ENCODE results near the gene CDYL.
"Not testable (repeated sequence)": the region's sequence is repeated elsewhere in the genome, so short reads cannot be mapped to it uniquely, and the experiment has no call there.

CDYL gene

DNA sequence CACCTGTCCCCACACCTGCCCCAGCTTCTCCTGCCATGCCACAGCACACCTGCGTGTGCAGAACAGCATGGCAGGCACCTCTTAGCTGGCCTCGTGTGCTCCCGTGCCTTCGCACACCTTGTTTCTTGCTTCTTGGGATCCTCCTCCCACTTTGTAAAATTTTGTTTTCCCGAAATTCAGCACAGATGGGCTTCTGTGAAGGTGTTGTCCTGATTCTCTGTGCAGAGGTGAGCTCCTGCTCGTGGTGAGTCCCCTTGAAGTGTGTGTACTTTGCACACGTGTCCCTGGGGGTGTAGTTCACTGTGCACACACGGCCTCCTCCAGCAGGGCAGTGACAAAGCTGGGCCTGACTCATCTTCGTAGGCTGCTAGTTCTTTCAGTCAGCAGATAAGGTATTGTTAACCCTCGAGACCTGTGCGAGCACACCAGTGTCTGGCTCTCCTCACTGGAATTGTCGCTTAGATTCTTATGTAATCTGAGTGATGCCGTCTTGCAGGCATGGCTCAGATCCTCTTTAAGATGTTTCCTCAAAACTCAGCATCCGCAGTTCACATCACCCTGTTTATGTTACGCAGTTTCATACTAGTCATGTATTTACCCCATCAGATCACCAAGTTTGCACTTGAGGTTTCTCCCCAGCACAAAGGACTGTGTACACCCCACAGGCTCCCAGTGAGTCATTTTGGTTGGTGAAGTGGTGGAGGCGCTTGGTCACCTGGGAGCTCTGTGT is 77.7 kb downstream of the CDYL start:
- Histone ChIP-seq H3K27me3 (ENCODE audit: control insufficient read depth, insufficient read depth, low read length) (no peaks in the 10 kb centered on the region), H3K9ac (ENCODE audit: low read length) (no peak overlapping the region), H3K4me3 (ENCODE audit: low read length) (no peak overlapping the region), H3K4me1 (ENCODE audit: control insufficient read depth, insufficient read depth, low read length) (peaks cover 36% of the 10 kb centered on the region), H3K9me3 (ENCODE audit: control insufficient read depth, low read length) (no peaks in the 10 kb centered on the region), H3K36me3 (ENCODE audit: control insufficient read depth, insufficient read depth, low read length) (no peaks in the 10 kb centered on the region)

DNA sequence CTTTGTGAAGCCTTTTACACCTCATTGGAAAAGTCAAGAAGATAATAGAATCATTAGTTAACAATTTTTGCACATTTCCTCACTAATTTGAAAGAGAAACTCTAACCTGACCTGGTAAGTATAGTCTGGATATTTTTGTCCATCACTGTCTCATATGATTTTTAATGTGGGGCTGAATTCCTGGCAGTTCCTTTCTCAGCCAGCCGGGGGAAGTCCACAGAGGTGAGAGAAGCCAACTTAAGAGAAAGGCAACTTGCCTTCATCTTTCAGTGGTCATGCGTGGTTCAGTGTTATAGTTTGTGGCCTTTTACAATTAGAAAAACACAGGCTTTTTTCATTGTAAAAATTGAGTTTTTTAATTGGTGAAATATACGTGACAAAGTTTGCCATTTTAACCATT is 80.6 kb downstream of the CDYL start:
- Histone ChIP-seq H3K4me3 (ENCODE audit: low read length) (no peak overlapping the region), H3K27me3 (ENCODE audit: control insufficient read depth, insufficient read depth, low read length) (no peaks in the 10 kb centered on the region), H3K36me3 (ENCODE audit: control insufficient read depth, insufficient read depth, low read length) (no peaks in the 10 kb centered on the region), H3K9ac (ENCODE audit: low read length) (no peak overlapping the region), H3K9me3 (ENCODE audit: control insufficient read depth, low read length) (no peaks in the 10 kb centered on the region), H3K4me1 (ENCODE audit: control insufficient read depth, insufficient read depth, low read length) (peaks cover 34% of the 10 kb centered on the region)

DNA sequence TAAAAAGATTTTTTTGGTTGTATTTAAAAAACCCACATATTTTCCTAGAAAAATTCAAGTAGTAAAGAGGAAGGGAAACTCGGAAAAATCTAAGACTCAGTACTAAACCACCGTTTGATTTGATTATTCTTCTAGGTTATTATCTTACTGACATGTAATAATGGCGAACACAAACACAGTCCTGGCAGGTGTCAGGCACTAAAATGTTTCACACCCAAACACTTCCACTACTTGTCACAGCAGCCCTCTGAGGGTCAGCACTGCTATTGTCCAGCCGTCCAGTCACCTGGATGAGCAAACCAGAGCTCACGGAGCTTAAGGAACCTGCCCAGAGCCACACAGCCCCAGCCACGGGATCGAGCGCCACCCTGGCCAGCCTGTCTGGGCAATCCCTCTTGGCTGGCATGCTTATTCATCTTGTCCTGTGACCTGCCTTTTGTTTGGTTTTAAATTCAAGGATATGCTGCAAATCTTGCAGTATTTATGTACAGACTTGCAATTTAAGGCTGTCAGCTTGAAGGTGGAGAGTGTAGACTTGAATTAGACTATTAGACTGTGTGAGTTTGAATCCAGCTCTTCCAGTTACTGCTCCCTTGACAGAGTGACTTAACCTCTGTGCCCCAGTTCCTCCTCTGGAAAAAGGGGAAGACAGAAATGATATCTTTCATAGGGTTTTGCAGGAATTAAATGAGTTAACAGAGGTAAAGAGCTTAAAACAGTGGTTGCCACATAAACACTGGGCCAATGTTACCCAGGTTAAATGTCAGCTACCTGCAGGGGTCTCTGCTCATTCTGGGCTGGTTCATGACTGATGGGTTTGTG is 82.2 kb downstream of the CDYL start:
- no peak overlapping the region for H3K4me3 ChIP-seq (ENCODE audit: low read length)
- H3K9me3 ChIP-seq (ENCODE audit: control insufficient read depth, low read length): no peaks in the 10 kb centered on the region
- peaks cover 27% of the 10 kb centered on the region for H3K4me1 ChIP-seq (ENCODE audit: control insufficient read depth, insufficient read depth, low read length)
- H3K9ac ChIP-seq (ENCODE audit: low read length): no peak overlapping the region
- no peaks in the 10 kb centered on the region for H3K27me3 ChIP-seq (ENCODE audit: control insufficient read depth, insufficient read depth, low read length)
- H3K36me3 ChIP-seq (ENCODE audit: control insufficient read depth, insufficient read depth, low read length): no peaks in the 10 kb centered on the region

DNA sequence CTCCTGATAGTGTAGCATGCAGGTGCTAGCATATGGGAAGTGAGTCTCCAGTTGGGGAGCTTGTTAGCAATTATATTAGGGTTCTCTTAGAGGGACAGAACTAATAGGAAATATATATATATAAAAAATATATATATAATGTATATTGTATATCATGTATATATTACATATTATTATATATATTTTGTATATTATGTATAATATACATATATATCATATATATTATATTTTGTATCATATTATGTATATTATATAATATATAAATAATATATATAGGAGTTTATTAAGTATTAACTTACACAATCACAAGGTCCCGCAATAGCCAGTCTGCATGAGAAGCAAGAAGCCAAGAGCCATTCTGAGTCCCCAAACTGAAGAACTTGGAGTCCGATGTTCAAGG is 84.2 kb downstream of the CDYL start:
- no peaks in the 10 kb centered on the region for H3K27me3 ChIP-seq (ENCODE audit: control insufficient read depth, insufficient read depth, low read length)
- no peaks in the 10 kb centered on the region for H3K36me3 ChIP-seq (ENCODE audit: control insufficient read depth, insufficient read depth, low read length)
- H3K9me3 ChIP-seq (ENCODE audit: control insufficient read depth, low read length): no peaks in the 10 kb centered on the region
- H3K9ac ChIP-seq (ENCODE audit: low read length): no peak overlapping the region
- H3K4me1 ChIP-seq (ENCODE audit: control insufficient read depth, insufficient read depth, low read length): peaks cover 14% of the 10 kb centered on the region
- no peak overlapping the region for H3K4me3 ChIP-seq (ENCODE audit: low read length)

DNA sequence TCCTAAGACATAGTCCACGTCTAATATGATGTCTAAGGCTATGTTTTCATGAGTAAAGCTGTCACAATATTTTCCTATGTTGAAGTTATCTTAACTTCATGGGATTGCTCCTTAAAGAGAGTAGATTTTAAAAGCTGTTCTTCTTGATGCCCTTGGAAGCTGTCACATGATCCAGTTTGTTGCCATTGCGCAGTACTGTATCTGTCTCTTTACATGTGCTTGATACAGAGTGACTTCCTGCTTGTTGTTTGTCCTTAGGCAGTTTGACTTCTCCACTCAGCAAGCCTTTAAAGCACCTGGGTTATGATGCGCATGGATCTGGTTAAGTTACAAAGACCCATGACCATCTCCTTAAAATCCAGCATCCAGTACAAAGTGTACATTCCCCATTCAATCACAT is 85.4 kb downstream of the CDYL start:
- H3K9ac ChIP-seq (ENCODE audit: low read length): no peak overlapping the region
- no peak overlapping the region for H3K4me3 ChIP-seq (ENCODE audit: low read length)
- no peaks in the 10 kb centered on the region for H3K27me3 ChIP-seq (ENCODE audit: control insufficient read depth, insufficient read depth, low read length)
- no peaks in the 10 kb centered on the region for H3K36me3 ChIP-seq (ENCODE audit: control insufficient read depth, insufficient read depth, low read length)
- peaks cover 14% of the 10 kb centered on the region for H3K4me1 ChIP-seq (ENCODE audit: control insufficient read depth, insufficient read depth, low read length)
- no peaks in the 10 kb centered on the region for H3K9me3 ChIP-seq (ENCODE audit: control insufficient read depth, low read length)

DNA sequence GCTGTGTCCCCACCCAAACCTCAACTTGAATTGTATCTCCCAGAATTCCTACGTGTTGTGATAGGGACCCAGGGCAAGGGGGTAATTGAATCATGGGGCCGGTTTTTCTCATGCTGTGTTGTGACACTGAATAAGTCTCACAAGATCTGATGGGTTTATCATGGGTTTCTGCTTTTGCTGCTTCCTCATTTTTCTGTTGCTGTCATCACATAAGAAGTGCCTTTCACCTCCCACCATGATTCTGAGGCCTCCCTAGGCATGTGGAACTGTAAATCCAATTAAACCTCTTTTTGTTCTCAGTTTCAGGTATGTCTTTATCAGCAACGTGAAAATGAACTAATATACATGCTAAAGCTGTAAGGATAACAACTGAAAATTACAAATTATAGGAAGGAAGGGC is 88.3 kb downstream of the CDYL start:
- Histone ChIP-seq H3K9ac (ENCODE audit: low read length) (no peak overlapping the region), H3K4me1 (ENCODE audit: control insufficient read depth, insufficient read depth, low read length) (no peaks in the 10 kb centered on the region), H3K36me3 (ENCODE audit: control insufficient read depth, insufficient read depth, low read length) (no peaks in the 10 kb centered on the region), H3K27me3 (ENCODE audit: control insufficient read depth, insufficient read depth, low read length) (no peaks in the 10 kb centered on the region), H3K4me3 (ENCODE audit: low read length) (no peak overlapping the region), H3K9me3 (ENCODE audit: control insufficient read depth, low read length) (no peaks in the 10 kb centered on the region)

DNA sequence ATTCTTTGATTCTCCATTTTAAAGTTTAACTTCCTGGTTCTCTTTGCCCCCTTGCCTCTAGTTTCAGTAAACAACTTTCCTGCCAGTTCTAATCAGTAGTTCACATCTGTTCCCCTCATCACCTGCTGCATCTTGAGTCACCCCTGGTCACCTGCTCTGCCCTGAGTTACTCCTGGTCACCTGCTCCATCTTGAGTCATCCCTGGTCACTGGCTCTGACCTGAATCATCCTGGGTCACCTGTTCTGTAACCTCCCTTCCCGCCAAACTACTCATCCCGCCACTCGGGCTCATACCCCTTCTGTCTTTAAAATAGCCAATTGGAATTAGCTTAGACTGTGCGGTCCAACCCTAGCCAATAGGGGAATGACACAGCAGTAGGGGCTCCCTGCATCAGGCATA is 88.8 kb downstream of the CDYL start:
- H3K9me3 ChIP-seq (ENCODE audit: control insufficient read depth, low read length); H3K4me1 ChIP-seq (ENCODE audit: control insufficient read depth, insufficient read depth, low read length); H3K36me3 ChIP-seq (ENCODE audit: control insufficient read depth, insufficient read depth, low read length); H3K9ac ChIP-seq (ENCODE audit: low read length); H3K27me3 ChIP-seq (ENCODE audit: control insufficient read depth, insufficient read depth, low read length); H3K4me3 ChIP-seq (ENCODE audit: low read length): not testable (repeated sequence)

DNA sequence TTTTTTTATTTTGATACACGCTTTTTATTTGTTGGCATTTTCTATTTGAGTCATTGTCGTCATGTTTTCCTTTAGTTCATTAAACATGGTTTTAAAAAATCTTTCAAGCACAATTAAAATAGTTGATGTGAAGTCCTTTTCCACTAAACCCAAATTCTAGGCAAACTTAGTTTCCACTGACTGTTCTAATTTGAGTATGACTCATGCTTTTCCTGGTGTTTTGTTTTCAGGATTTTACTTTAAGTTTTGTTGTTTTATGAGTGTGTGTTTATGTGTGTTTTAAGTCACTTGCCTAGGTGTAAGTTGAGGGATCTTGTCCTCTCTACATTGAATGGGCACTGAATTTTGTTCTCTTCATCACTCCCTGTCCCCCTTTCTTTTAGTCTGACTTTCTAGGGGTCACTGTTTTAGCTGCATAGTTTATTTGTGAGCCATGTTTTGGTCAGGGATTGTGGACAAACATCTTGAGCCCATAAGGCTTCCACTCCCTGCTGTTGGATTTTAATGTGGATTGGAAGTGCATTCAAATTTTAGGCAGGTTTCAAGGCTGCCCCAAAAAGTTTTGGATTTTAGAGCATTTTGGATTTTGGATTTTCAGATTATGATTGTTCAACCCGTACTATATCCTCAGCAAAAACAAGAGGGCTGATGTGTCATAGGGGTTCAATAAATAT is 94.8 kb downstream of the CDYL start:
- Histone ChIP-seq H3K36me3 (ENCODE audit: control insufficient read depth, insufficient read depth, low read length) (no peaks in the 10 kb centered on the region), H3K9ac (ENCODE audit: low read length) (no peak overlapping the region), H3K27me3 (ENCODE audit: control insufficient read depth, insufficient read depth, low read length) (no peaks in the 10 kb centered on the region), H3K9me3 (ENCODE audit: control insufficient read depth, low read length) (no peaks in the 10 kb centered on the region), H3K4me3 (ENCODE audit: low read length) (no peak overlapping the region), H3K4me1 (ENCODE audit: control insufficient read depth, insufficient read depth, low read length) (no peaks in the 10 kb centered on the region)

DNA sequence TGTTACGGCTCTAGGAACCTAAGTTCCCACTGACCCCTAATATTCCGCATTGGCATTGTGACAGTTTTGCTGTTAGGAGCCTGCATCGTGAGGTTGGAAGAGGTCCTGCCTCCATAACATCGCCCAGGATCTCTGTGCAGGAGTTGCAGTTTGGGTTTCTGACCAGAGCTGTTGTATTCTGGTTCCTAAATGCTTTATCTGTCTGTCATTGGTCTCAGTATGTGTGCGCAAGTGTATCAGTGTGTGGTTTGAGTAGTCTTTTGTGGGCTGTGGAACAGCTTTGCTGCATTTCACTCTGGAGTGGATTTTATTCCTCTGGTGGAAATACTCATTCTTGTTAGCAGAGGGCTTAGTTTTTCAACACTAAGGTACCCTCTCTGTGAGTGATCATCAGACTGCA is 95.6 kb downstream of the CDYL start:
- no peaks in the 10 kb centered on the region for H3K27me3 ChIP-seq (ENCODE audit: control insufficient read depth, insufficient read depth, low read length)
- no peak overlapping the region for H3K9ac ChIP-seq (ENCODE audit: low read length)
- no peaks in the 10 kb centered on the region for H3K36me3 ChIP-seq (ENCODE audit: control insufficient read depth, insufficient read depth, low read length)
- H3K4me1 ChIP-seq (ENCODE audit: control insufficient read depth, insufficient read depth, low read length): no peaks in the 10 kb centered on the region
- H3K9me3 ChIP-seq (ENCODE audit: control insufficient read depth, low read length): no peaks in the 10 kb centered on the region
- no peak overlapping the region for H3K4me3 ChIP-seq (ENCODE audit: low read length)

DNA sequence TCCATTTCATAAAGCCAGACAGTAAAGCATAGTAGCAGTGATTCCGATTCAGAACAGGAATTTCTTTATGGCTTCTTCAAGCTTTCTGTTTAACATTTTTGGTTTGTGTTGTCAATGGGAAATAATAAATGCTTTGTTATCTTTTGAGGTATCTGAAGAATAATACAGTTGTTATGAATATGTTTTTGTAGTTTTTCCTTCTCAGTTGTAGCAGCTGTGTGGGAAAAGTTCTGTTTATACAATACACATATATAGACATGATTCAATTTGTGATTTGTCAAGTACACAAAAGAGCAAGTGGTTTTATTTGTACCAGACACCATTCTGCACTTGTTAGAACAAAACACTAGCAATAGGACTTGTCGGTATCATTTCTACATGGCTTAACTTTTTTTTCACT is 96.6 kb downstream of the CDYL start:
- H3K4me1 ChIP-seq (ENCODE audit: control insufficient read depth, insufficient read depth, low read length): no peaks in the 10 kb centered on the region
- no peak overlapping the region for H3K4me3 ChIP-seq (ENCODE audit: low read length)
- H3K9ac ChIP-seq (ENCODE audit: low read length): no peak overlapping the region
- no peaks in the 10 kb centered on the region for H3K9me3 ChIP-seq (ENCODE audit: control insufficient read depth, low read length)
- H3K27me3 ChIP-seq (ENCODE audit: control insufficient read depth, insufficient read depth, low read length): no peaks in the 10 kb centered on the region
- no peaks in the 10 kb centered on the region for H3K36me3 ChIP-seq (ENCODE audit: control insufficient read depth, insufficient read depth, low read length)

DNA sequence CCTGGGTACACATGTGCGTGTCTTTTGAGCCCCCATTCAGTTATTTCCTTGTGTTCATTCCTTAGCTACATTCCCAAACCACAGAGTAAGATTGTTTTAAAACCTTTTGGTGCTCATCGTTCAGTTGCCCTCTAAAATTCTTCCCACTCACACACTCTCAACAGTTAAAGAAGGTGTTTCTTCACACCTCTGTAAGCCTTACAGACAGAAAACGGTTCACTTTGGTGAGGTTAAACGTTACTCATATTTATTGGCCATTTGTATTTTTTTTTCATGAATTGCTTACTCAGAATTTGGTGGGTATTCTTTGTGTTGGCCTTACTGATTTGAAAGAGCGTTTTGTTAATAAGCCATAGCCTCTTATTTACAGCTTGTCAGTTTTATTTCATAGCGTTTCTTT is 97.7 kb downstream of the CDYL start:
- Histone ChIP-seq H3K9me3 (ENCODE audit: control insufficient read depth, low read length) (no peaks in the 10 kb centered on the region), H3K4me3 (ENCODE audit: low read length) (no peak overlapping the region), H3K27me3 (ENCODE audit: control insufficient read depth, insufficient read depth, low read length) (no peaks in the 10 kb centered on the region), H3K9ac (ENCODE audit: low read length) (no peak overlapping the region), H3K4me1 (ENCODE audit: control insufficient read depth, insufficient read depth, low read length) (no peaks in the 10 kb centered on the region), H3K36me3 (ENCODE audit: control insufficient read depth, insufficient read depth, low read length) (no peaks in the 10 kb centered on the region)

DNA sequence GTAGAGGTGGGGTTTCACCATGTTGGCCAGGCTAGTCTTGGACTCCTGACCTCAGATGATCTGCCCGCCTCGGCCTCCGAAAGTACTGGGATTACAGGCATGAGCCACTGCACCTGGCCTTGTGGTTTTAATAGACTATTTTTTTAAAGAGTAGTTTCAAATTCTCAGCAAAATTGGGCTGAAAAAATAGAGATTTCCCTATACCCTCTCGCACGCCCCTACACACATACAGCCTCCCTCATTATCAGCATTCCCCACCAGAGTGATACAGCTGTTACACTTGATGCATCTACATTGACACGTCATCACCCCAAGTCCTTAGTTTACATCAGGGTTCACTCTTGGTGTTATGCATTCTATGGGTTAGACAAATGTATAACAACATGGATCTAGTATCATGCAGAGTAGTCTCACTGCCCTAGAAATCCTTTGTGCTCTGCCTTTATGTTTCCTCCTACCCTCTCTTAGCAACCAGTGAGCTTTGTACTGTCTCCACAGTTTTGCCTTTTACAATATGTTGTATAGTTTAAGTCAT is 103.6 kb downstream of the CDYL start:
- no peak overlapping the region for H3K9ac ChIP-seq (ENCODE audit: low read length)
- H3K9me3 ChIP-seq (ENCODE audit: control insufficient read depth, low read length): no peaks in the 10 kb centered on the region
- H3K36me3 ChIP-seq (ENCODE audit: control insufficient read depth, insufficient read depth, low read length): no peaks in the 10 kb centered on the region
- peaks cover 6% of the 10 kb centered on the region for H3K4me1 ChIP-seq (ENCODE audit: control insufficient read depth, insufficient read depth, low read length)
- no peak overlapping the region for H3K4me3 ChIP-seq (ENCODE audit: low read length)
- no peaks in the 10 kb centered on the region for H3K27me3 ChIP-seq (ENCODE audit: control insufficient read depth, insufficient read depth, low read length)
